Natural killer cell (primary cell): ENCODE measurements around the gene TKFC. TPM values are rescaled to one million over a fixed set of nuclear protein-coding genes. Genes with fewer than 3 reads are reported as not detected.
A peak's percentile ranks its signal among the peaks of the same experiment; 100 is the strongest.

Experiments used
- ATAC-seq, 3 donors: fragments of 150-1000 bp in 2 of 3; fragments of 200-7000 bp in 1 of 3; cut with Tn5 transposase; 1 replicate in 1 of 3; 2 replicates in 2 of 3; pipeline ENCODE4 v1.10.0; 2021; ENCODE audit warnings: mild to moderate bottlenecking in 2 of 3, moderate library complexity in 2 of 3
- DNase-seq, 2 donors: peaks; one replicate each; pipeline versions ENCODE4 v3.0.0 to v3.0.0-alpha.2; 2013 to 2021; ENCODE audit warnings: mixed read lengths in 1 of 2
- H3K27ac ChIP-seq: one replicate; pipeline ENCODE4 v1.5.1; 2013; ENCODE audit warnings: mild to moderate bottlenecking, low read length
- H3K27me3 ChIP-seq: one replicate; pipeline ENCODE4 v1.6.1; 2013; ENCODE audit warnings: low read length; ENCODE audit not compliant: control insufficient read depth, insufficient read depth
- H3K36me3 ChIP-seq: one replicate; pipeline ENCODE4 v1.6.1; 2013; ENCODE audit warnings: low read length; ENCODE audit not compliant: control insufficient read depth, insufficient read depth
- H3K4me1 ChIP-seq: one replicate; pipeline ENCODE4 v1.6.1; 2013; ENCODE audit warnings: low read length; ENCODE audit not compliant: control insufficient read depth, insufficient read depth
- H3K4me3 ChIP-seq: one replicate; pipeline ENCODE4 v1.5.1; 2013; ENCODE audit warnings: low read length
- H3K9me3 ChIP-seq: one replicate; pipeline ENCODE4 v1.6.1; 2013; ENCODE audit warnings: low read length; ENCODE audit not compliant: control insufficient read depth, insufficient read depth
- H3K27ac Mint-ChIP-seq, 2 donors: one replicate each; pipeline ENCODE4 v1.8.0; 2022; ENCODE audit warnings: mild to moderate bottlenecking in 2 of 2, mixed read lengths in 2 of 2, moderate library complexity in 1 of 2
- H3K27me3 Mint-ChIP-seq, 2 donors: one replicate each; pipeline ENCODE4 v1.8.0; 2022; ENCODE audit warnings: low read depth in 2 of 2, mixed read lengths in 2 of 2
- H3K36me3 Mint-ChIP-seq: one replicate; pipeline ENCODE4 v1.8.0; 2022; ENCODE audit warnings: mixed read lengths
- H3K4me1 Mint-ChIP-seq, 2 donors: one replicate each; pipeline ENCODE4 v1.8.0; 2022; ENCODE audit warnings: mixed read lengths in 2 of 2
- H3K4me3 Mint-ChIP-seq: one replicate; pipeline ENCODE4 v1.8.0; 2022; ENCODE audit warnings: mild to moderate bottlenecking, moderate library complexity, mixed read lengths
- H3K9me3 Mint-ChIP-seq, 2 donors: one replicate each; pipeline ENCODE4 v1.8.0; 2022; ENCODE audit warnings: mixed read lengths in 2 of 2
- WGBS: methylation state at CpG from one replicate; pipeline ENCODE4 v1.1.7; 2013; ENCODE audit warnings: missing lambda C conversion rate; ENCODE audit not compliant: insufficient coverage; 5-methylcytosine and 5-hydroxymethylcytosine counted together
- intact Hi-C: fragments of 100-400 bp; cut with micrococcal nuclease; formaldehyde crosslinking; loops from one replicate; pipeline ENCODE4 v1.14.2; 2022
- total RNA-seq, 4 donors: library from RNA; stranded (reverse); fragments of 120-200 nt in 1 of 4; gene quantifications; one replicate each; pipeline versions ENCODE4 v1.2.3 to v1.2.4, GENCODE V29; 2013 to 2022
- TF ChIP-seq, protein P1 (sequence below): fragments of 200-600 bp; IDR thresholded peaks from one replicate; pipeline ENCODE4 v1.8.0; 2022; ENCODE audit warnings: antibody characterized with exemption

The TKFC gene
- total RNA-seq, 3 donors from 2014 or later (not counting 1 experiment from before 2014, with no cell fraction given), result 32.9 to 54.8 (median 38.6) TPM

DNA sequence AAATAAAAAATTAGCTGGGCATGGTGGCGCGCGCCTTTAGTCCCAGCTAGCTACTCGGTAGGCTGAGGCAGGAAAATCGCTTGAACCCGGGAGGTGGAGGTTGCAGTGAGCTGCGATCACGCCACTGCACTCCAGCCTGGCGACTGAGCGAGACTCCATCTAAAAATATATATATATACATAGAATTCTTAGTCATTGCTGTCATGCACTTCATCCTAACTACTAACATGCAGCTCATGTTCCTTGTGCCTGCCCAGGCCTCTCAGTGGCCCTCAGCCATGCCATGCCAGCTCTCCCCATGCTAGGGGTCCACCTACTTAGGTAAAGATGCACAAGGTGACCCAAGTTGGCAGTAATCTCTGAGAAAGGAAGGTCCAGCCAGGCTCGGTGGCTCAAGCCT lies 25.5 kb downstream of the TKFC start:
- TF ChIP-seq, protein P1, sequence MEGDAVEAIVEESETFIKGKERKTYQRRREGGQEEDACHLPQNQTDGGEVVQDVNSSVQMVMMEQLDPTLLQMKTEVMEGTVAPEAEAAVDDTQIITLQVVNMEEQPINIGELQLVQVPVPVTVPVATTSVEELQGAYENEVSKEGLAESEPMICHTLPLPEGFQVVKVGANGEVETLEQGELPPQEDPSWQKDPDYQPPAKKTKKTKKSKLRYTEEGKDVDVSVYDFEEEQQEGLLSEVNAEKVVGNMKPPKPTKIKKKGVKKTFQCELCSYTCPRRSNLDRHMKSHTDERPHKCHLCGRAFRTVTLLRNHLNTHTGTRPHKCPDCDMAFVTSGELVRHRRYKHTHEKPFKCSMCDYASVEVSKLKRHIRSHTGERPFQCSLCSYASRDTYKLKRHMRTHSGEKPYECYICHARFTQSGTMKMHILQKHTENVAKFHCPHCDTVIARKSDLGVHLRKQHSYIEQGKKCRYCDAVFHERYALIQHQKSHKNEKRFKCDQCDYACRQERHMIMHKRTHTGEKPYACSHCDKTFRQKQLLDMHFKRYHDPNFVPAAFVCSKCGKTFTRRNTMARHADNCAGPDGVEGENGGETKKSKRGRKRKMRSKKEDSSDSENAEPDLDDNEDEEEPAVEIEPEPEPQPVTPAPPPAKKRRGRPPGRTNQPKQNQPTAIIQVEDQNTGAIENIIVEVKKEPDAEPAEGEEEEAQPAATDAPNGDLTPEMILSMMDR, result no peak

DNA sequence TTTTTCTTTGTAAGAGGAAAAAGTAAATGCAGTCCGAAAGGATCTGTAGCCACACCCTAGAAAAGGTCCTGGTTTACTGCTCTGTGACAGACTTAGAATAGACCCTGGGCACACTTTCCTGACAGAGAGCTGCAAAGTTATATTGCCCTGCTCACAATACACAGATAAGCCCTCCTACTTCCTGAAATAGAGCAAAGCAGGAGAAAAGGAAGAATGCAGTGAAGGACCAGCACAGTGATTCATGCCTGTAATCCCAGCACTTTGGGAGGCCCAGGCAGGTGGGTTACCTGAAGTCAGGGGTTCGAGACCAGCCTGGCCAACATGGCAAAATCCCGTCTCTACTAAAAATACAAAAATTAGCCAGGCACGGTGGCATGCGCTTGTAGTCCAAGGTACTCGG lies 26.5 kb downstream of the TKFC start:
- 84% methylated on average over 6 of the region's 6 CpGs for WGBS
- Mint-ChIP-seq H3K9me3 (no peaks in the 10 kb centered on the region), H3K4me1 (peaks cover 21 to 26% of the 10 kb centered on the region in 2 donors), H3K36me3 (no peaks in the 10 kb centered on the region), H3K27me3 (no peaks in the 10 kb centered on the region), H3K27ac (no peak overlapping the region), H3K4me3 (peak overlapping the region; percentile 42)
- ATAC-seq (no peak), DNase-seq (no peak)
- no peaks in the 10 kb centered on the region for H3K27me3 ChIP-seq
- TF ChIP-seq, protein P1, result no peak
- peaks cover 48% of the 10 kb centered on the region for H3K4me1 ChIP-seq
- no peaks in the 10 kb centered on the region for H3K9me3 ChIP-seq
- intact Hi-C loops, result no loop called here
- H3K27ac ChIP-seq, result peak overlapping the region; percentile 16
- no peak overlapping the region for H3K4me3 ChIP-seq
- peaks cover 7% of the 10 kb centered on the region for H3K36me3 ChIP-seq

More for the DNA sequence above, 25.5 kb downstream of the TKFC start:
- peaks cover 4% of the 10 kb centered on the region for H3K36me3 ChIP-seq
- H3K36me3 Mint-ChIP-seq, result no peaks in the 10 kb centered on the region
- DNase-seq (no peak), ATAC-seq (no peak)
- 88% methylated on average over 8 of the region's 11 CpGs for WGBS
- H3K27me3 Mint-ChIP-seq, result no peaks in the 10 kb centered on the region
- no peak overlapping the region for H3K4me3 Mint-ChIP-seq
- H3K27ac Mint-ChIP-seq, result no peak overlapping the region
- no peaks in the 10 kb centered on the region for H3K9me3 ChIP-seq
- H3K4me3 ChIP-seq, result no peak overlapping the region
- peaks cover 17 to 27% of the 10 kb centered on the region in 2 donors for H3K4me1 Mint-ChIP-seq
- intact Hi-C loops, result no loop called here
- peaks cover 48% of the 10 kb centered on the region for H3K4me1 ChIP-seq
- no peaks in the 10 kb centered on the region for H3K27me3 ChIP-seq
- H3K9me3 Mint-ChIP-seq, result no peaks in the 10 kb centered on the region
- H3K27ac ChIP-seq, result no peak overlapping the region

DNA sequence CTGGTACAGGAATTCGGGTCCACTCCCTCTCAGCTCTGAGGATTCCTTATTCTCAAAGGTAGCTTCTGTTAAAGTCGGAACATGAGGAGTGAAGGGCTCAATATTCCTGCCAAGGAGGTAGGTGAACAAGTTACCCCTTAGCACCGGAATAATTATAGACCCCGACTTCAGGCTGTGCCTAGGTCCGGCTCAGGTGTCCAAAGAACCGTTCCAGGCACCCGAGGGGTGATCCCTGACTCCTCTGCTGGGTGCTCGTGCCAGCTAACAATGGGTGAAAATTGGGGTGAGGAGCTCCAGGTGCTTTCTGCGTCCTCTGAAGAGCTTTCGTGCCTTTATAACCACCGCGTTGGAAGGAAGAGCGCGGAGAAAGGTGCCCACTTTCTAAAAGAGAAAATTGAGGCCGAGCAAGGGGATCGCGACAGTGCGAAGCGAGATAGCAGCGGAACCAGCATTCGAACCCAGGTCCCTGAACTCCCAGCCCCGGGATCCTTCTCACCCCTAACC lies 28.3 kb downstream of the TKFC start:
- H3K36me3 ChIP-seq, result peaks cover 18% of the 10 kb centered on the region
- WGBS, result 7% methylated on average over 22 of the region's 22 CpGs
- intact Hi-C loops, result loop anchor here (2.0 kb wide), 1 partner anchor 32 kb away; the partner anchor contains the start of gene TMEM216
- no peaks in the 10 kb centered on the region for H3K36me3 Mint-ChIP-seq
- no peaks in the 10 kb centered on the region for H3K27me3 Mint-ChIP-seq
- peak overlapping the region; percentile 99 for H3K4me3 Mint-ChIP-seq
- peak overlapping the region; percentile 94 to 98 for H3K27ac Mint-ChIP-seq
- no peak for DNase-seq
- TF ChIP-seq, protein P1, result no peak
- H3K4me1 ChIP-seq, result peaks cover 48% of the 10 kb centered on the region
- H3K9me3 ChIP-seq, result no peaks in the 10 kb centered on the region
- peaks cover 21 to 26% of the 10 kb centered on the region in 2 donors for H3K4me1 Mint-ChIP-seq
- ATAC-seq, result no peak
- no peaks in the 10 kb centered on the region for H3K27me3 ChIP-seq
- H3K27ac ChIP-seq, result peak overlapping the region; percentile 96
- H3K9me3 Mint-ChIP-seq, result no peaks in the 10 kb centered on the region
- peak overlapping the region; percentile 90 for H3K4me3 ChIP-seq
